Peyer's patch (tissue), 4 donors: Measurements from ENCODE around the gene GLCCI1. TPM values are rescaled to one million over a fixed set of nuclear protein-coding genes. Genes with fewer than 3 reads are reported as not detected.

Experiments used
- DNase-seq, 3 donors: peaks; one replicate each; pipeline ENCODE4 v3.0.0-alpha.2; 2017 to 2019
- H3K27ac ChIP-seq, 4 donors: fragments of 200-600 bp; sonication (generic); one replicate each; pipeline ENCODE4 v1.5.1; 2016 to 2019
- H3K27me3 ChIP-seq, 2 donors: fragments of 200-600 bp; sonication (generic); one replicate each; pipeline ENCODE4 v1.5.1; 2019
- H3K36me3 ChIP-seq, 3 donors: fragments of 200-600 bp; sonication (generic); one replicate each; pipeline ENCODE4 v1.5.1; 2016 to 2019
- H3K4me1 ChIP-seq, 4 donors: fragments of 200-600 bp; sonication (generic); one replicate each; pipeline ENCODE4 v1.5.1; 2016 to 2019
- H3K4me3 ChIP-seq, 4 donors: fragments of 200-600 bp; sonication (generic); 1 replicate in 3 of 4; 2 replicates in 1 of 4; pipeline ENCODE4 v1.5.1; 2016 to 2019; ENCODE audit warnings: mild to moderate bottlenecking in 1 of 4
- H3K9me3 ChIP-seq, 4 donors: fragments of 200-600 bp; sonication (generic); one replicate each; pipeline ENCODE4 v1.5.1; 2016 to 2019; ENCODE audit warnings: mild to moderate bottlenecking in 1 of 4
- CTCF ChIP-seq, 6 experiments: fragments of 450-650 bp in 4 of 6; fragments of 200-600 bp in 2 of 6; sonication (generic) in 1 of 6; IDR thresholded peaks; one replicate each; pipeline ENCODE4 v1.5.1; 2017 to 2019; ENCODE audit warnings: antibody characterized with exemption in 6 of 6, mild to moderate bottlenecking in 3 of 6, moderate library complexity in 1 of 6
- POLR2A ChIP-seq, 2 donors: fragments of 450-650 bp; IDR thresholded peaks; one replicate each; pipeline ENCODE4 v1.5.1; 2017; ENCODE audit warnings: antibody characterized with exemption in 2 of 2, mild to moderate bottlenecking in 2 of 2, moderate library complexity in 2 of 2
- total RNA-seq, 4 donors: library from RNA; depleted of rRNA; stranded (reverse); fragments of >200 nt; gene quantifications; one replicate each; pipeline ENCODE4 v1.1.0, GENCODE V29; 2016

GLCCI1 gene
- total RNA-seq, 4 donors from 2014 or later = 5.1 to 33.8 (median 7.9) TPM

GRCh38 chr7:7971308-7972040, 2.9 kb downstream of the GLCCI1 start:
- no peak for DNase-seq
- no peaks in the 10 kb centered on the region for H3K27me3 ChIP-seq
- H3K27ac ChIP-seq = peak overlapping the region in 1 of 4 donors; percentile 100
- H3K4me1 ChIP-seq = peaks cover 0 to 12% (median 0%) of the 10 kb centered on the region in 4 donors
- H3K4me3 ChIP-seq = peak overlapping the region; percentile 70 to 100 (median 96)
- H3K9me3 ChIP-seq = no peaks in the 10 kb centered on the region
- H3K36me3 ChIP-seq = no peaks in the 10 kb centered on the region
- TF ChIP-seq POLR2A (IDR thresholded peaks at IDR 0.05) (no peak), CTCF (IDR thresholded peaks at IDR 0.05) (no peak)

GRCh38 chr7:7972128-7972527, 3.5 kb downstream of the GLCCI1 start:
- no peaks in the 10 kb centered on the region for H3K36me3 ChIP-seq
- no peak for DNase-seq
- no peaks in the 10 kb centered on the region for H3K27me3 ChIP-seq
- peaks cover 0 to 12% (median 0%) of the 10 kb centered on the region in 4 donors for H3K4me1 ChIP-seq
- H3K27ac ChIP-seq = no peak overlapping the region
- TF ChIP-seq CTCF (IDR thresholded peaks at IDR 0.05) = no peak
- TF ChIP-seq POLR2A (IDR thresholded peaks at IDR 0.05) = no peak
- no peaks in the 10 kb centered on the region for H3K9me3 ChIP-seq
- peak overlapping the region in 1 of 4 donors; percentile 100 for H3K4me3 ChIP-seq

- H3K36me3 ChIP-seq = no peaks in the 10 kb centered on the region
- no peak for DNase-seq
- H3K9me3 ChIP-seq = no peaks in the 10 kb centered on the region
- no peaks in the 10 kb centered on the region for H3K27me3 ChIP-seq
- H3K4me1 ChIP-seq = peaks cover 0 to 12% (median 0%) of the 10 kb centered on the region in 4 donors
- no peak overlapping the region for H3K4me3 ChIP-seq
- no peak for TF ChIP-seq CTCF (IDR thresholded peaks at IDR 0.05)
- TF ChIP-seq POLR2A (IDR thresholded peaks at IDR 0.05) = no peak
- H3K27ac ChIP-seq = no peak overlapping the region
Observed at GRCh38 chr7:7972922-7973594, 4.5 kb downstream of the GLCCI1 start.

GRCh38 chr7:7976677-7977076, 8.1 kb downstream of the GLCCI1 start:
- Histone ChIP-seq H3K4me1 (peaks cover 0 to 5% (median under 1%) of the 10 kb centered on the region in 4 donors), H3K27ac (no peak overlapping the region)

GRCh38 chr7:7977774-7978173, 9.2 kb downstream of the GLCCI1 start:
- no peaks in the 10 kb centered on the region for H3K36me3 ChIP-seq
- no peaks in the 10 kb centered on the region for H3K9me3 ChIP-seq
- no peak for TF ChIP-seq CTCF (IDR thresholded peaks at IDR 0.05)
- no peak for TF ChIP-seq POLR2A (IDR thresholded peaks at IDR 0.05)
- no peak overlapping the region for H3K4me3 ChIP-seq
- no peaks in the 10 kb centered on the region for H3K27me3 ChIP-seq
- no peak for DNase-seq
- peaks cover 0 to 5% (median 0%) of the 10 kb centered on the region in 4 donors for H3K4me1 ChIP-seq
- H3K27ac ChIP-seq = no peak overlapping the region

More at GRCh38 chr7:7976677-7977076, 8.1 kb downstream of the GLCCI1 start:
- Histone ChIP-seq H3K9me3 (no peaks in the 10 kb centered on the region), H3K27me3 (no peaks in the 10 kb centered on the region), H3K4me3 (no peak overlapping the region), H3K36me3 (no peaks in the 10 kb centered on the region)
- DNase-seq = no peak
- TF ChIP-seq POLR2A (IDR thresholded peaks at IDR 0.05) = no peak
- TF ChIP-seq CTCF (IDR thresholded peaks at IDR 0.05) = no peak
